ENCODE measurements around the gene GANC.
"Not testable (repeated sequence)": the region's sequence is repeated elsewhere in the genome, so short reads cannot be mapped to it uniquely, and the experiment has no call there.

Gene GANC

DNA sequence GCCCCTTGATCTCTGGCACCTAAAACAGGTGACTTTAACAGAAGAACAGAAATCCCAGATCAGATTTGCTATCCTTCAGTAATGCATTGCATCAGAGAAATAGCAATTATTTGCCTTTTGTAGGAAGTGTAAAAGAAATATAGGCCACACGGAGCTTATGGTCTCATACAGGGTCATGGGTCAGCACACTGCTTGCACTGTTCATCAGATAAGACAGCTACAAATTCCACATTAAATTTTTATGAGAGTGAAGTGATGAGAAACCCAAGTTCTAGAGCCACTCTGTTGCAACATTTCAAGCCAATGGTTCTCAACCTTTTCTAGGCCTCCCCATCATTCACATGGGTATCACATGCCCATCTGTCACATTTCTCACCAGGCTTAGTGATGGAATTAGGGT is 33.7 kb downstream of the GANC start:
- H3K9me3 Mint-ChIP-seq: peaks cover 12% of the 10 kb centered on the region
- H3K36me3 Mint-ChIP-seq (ENCODE audit: low read depth): peaks cover 49% of the 10 kb centered on the region
- H3K4me3 Mint-ChIP-seq: no peak overlapping the region
- H3K27ac Mint-ChIP-seq: no peak overlapping the region
- no peaks in the 10 kb centered on the region for H3K27me3 Mint-ChIP-seq
- no peak for DNase-seq
- H3K4me1 Mint-ChIP-seq (ENCODE audit: low read depth): no peaks in the 10 kb centered on the region

DNA sequence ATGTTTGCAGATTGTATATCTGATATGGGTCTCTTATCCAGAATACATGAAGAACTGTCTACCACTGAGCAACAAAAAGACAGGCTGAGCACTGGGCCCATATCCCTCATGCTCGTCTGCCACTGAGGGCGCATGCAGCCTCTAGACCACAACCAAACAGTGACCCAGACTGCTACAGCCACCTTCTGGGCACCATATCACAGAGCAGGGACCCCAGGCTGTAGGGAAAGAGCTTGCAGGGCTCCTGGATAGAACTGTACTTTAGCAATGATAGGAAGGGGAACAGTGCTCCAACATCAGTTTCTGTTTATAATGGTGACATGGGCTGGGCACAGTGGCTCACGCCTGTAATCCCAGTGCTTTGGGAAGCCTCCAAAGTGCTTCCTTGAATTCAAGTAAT is 40.5 kb downstream of the GANC start:
- H3K27ac Mint-ChIP-seq: no peak overlapping the region
- H3K4me3 Mint-ChIP-seq: no peak overlapping the region
- peaks cover 5% of the 10 kb centered on the region for H3K4me1 Mint-ChIP-seq (ENCODE audit: low read depth)
- no peak for DNase-seq
- H3K9me3 Mint-ChIP-seq: no peaks in the 10 kb centered on the region
- peaks cover 36% of the 10 kb centered on the region for H3K36me3 Mint-ChIP-seq (ENCODE audit: low read depth)
- no peaks in the 10 kb centered on the region for H3K27me3 Mint-ChIP-seq

DNA sequence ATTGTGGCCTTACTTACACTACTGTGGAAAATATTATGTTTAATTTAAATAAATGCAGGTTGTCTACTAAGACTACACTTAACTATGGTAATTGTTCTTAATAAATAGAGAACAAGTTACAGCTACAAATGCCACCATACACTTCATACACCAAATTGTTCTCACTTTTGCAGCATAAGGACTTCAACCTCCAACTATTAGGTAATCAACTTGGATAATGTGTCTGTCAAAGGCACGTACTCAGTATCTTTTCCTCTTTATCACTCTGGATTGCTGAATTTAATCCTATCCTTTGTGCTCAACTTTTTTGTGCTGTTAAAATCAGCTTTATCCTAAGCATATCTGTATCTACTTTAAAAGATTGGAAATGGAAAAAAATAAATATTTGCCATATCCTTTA is 41.8 kb downstream of the GANC start:
- no peaks in the 10 kb centered on the region for H3K27me3 Mint-ChIP-seq
- peaks cover 5% of the 10 kb centered on the region for H3K4me1 Mint-ChIP-seq (ENCODE audit: low read depth)
- no peaks in the 10 kb centered on the region for H3K9me3 Mint-ChIP-seq
- no peak for DNase-seq
- H3K4me3 Mint-ChIP-seq: no peak overlapping the region
- H3K27ac Mint-ChIP-seq: no peak overlapping the region
- H3K36me3 Mint-ChIP-seq (ENCODE audit: low read depth): peaks cover 29% of the 10 kb centered on the region

DNA sequence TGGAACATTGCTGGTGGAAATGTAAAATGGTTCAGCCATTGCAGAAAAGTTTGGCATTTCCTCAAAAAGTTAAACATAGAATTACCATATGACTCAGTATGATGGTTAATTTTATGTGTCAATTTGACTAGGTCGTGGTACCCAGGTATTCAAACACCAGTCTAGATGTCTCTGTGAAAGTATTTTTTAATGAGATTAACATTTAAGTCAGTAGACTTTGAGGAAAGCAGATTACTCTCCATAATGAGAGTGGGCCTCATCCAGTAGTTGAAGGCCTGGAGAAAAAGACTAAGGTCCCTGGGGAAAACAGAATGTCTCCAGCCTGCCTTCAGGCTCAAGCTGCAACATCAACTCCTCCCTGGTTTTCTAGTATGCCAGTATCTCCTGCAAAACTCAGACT is 42.5 kb downstream of the GANC start:
- Mint-ChIP-seq H3K27ac (no peak overlapping the region), H3K4me3 (no peak overlapping the region), H3K9me3 (no peaks in the 10 kb centered on the region), H3K4me1 (ENCODE audit: low read depth) (peaks cover 5% of the 10 kb centered on the region), H3K36me3 (ENCODE audit: low read depth) (peaks cover 23% of the 10 kb centered on the region), H3K27me3 (no peaks in the 10 kb centered on the region)
- no peak for DNase-seq

DNA sequence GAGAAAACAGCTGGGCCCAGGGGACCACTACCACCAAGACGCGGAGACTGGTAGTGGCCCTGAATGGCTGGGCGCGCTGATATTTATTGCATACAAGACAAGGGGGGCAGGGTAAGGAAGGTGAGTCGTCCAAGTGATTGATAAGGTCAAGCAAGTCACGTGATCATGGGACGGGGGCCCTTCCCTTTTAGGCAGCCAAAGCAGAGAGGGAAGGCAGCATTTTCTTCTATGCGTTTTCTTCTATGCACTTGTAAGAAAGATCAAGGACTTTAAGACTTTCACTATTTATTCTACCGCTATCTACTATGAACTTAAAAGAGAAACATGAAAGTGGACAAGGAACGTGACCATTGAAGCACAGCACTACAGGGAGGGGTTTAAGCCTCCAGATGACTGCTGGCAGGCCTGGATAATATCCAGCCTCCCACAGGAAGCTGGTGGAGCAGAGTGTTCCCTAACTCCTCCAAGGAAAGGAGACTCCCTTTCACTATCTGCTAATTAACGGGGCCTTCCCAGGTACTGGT is 43.3 kb downstream of the GANC start:
- not testable (repeated sequence) for H3K27me3 Mint-ChIP-seq; H3K9me3 Mint-ChIP-seq; DNase-seq; H3K27ac Mint-ChIP-seq; H3K4me1 Mint-ChIP-seq (ENCODE audit: low read depth); H3K4me3 Mint-ChIP-seq
- peaks cover 20% of the 10 kb centered on the region for H3K36me3 Mint-ChIP-seq (ENCODE audit: low read depth)

DNA sequence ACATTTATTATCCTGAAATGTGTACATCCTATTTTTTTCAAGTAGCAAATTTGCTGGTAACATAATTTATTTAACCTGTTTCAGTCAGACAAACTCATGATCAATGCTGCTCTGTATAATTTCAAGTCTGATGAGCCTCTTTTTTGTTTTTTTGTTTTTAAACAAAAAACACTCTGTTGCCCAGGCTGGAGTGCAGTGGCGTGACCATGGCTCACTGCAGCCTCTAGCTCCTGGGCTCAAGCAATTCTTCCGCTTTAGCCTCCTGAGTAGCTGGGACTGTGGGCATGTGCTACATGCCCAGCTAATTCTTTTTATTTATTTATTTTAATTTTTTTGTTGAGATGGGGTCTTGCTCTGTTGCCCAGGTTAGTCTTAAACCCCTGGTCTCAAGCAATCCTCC is 46.2 kb downstream of the GANC start:
- Mint-ChIP-seq H3K4me3 (no peak overlapping the region), H3K4me1 (ENCODE audit: low read depth) (peaks cover 5% of the 10 kb centered on the region), H3K36me3 (ENCODE audit: low read depth) (peaks cover 31% of the 10 kb centered on the region), H3K9me3 (no peaks in the 10 kb centered on the region), H3K27me3 (no peaks in the 10 kb centered on the region), H3K27ac (no peak overlapping the region)
- DNase-seq: no peak

DNA sequence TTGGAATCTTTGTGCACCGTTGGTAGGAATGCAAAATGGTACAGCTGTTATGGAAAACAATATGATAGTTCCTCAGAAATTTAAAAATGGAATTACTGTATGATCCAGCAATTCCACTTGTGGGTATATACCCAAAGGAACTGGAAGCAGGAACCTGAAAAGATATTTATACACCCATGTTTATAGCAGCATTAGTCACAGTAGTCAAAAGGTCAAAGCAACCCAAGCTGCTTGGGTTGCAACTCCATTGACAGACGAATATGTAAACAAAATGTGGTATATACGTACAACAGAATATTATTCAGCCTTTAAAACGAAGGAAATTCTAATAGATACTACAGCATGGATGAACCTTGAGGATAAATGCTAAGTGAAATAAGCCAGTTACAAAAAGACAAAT is 51.3 kb downstream of the GANC start:
- no peaks in the 10 kb centered on the region for H3K9me3 Mint-ChIP-seq
- H3K4me3 Mint-ChIP-seq: no peak overlapping the region
- no peak for DNase-seq
- H3K36me3 Mint-ChIP-seq (ENCODE audit: low read depth): peaks cover 68% of the 10 kb centered on the region
- H3K27ac Mint-ChIP-seq: no peak overlapping the region
- no peaks in the 10 kb centered on the region for H3K4me1 Mint-ChIP-seq (ENCODE audit: low read depth)
- H3K27me3 Mint-ChIP-seq: no peaks in the 10 kb centered on the region

DNA sequence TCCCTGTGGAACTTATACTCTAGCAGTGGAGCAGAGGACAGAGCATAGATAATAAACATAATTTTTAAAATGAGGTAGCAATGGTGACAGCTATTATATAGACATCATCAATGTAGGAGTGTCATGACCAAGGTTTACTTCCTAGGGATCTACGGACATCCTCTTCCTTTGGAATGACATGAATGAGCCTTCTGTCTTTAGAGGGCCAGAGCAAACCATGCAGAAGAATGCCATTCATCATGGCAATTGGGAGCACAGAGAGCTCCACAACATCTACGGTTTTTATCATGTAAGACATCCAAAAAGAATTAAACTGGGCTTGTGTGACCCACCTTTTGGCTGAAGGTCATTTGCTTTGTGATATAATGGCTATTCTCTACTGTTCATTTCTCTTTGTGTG is 56.2 kb downstream of the GANC start:
- Mint-ChIP-seq H3K27ac (no peak overlapping the region), H3K9me3 (no peaks in the 10 kb centered on the region), H3K4me1 (ENCODE audit: low read depth) (no peaks in the 10 kb centered on the region), H3K4me3 (no peak overlapping the region), H3K36me3 (ENCODE audit: low read depth) (peaks cover 56% of the 10 kb centered on the region), H3K27me3 (no peaks in the 10 kb centered on the region)
- DNase-seq: no peak

DNA sequence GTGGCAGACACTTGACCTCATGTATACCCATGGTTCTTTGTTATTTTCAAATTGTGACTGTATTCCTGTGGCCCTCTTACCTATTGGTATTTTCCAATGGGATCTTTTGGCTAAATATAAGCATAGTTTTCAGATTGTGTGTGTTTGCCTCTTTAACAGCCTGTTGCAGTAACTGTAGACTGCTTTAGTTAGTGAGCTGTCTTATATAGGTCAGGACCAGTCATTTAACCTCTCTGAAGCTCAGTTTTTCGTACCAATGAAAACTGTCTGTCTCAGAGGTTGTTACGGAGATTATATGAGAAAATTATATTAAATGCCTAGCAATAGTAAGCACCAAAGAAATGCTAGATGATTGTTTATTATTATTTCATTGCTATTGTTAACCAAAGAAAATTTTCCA is 57.0 kb downstream of the GANC start:
- no peak overlapping the region for H3K27ac Mint-ChIP-seq
- no peak overlapping the region for H3K4me3 Mint-ChIP-seq
- H3K36me3 Mint-ChIP-seq (ENCODE audit: low read depth): peaks cover 58% of the 10 kb centered on the region
- no peaks in the 10 kb centered on the region for H3K4me1 Mint-ChIP-seq (ENCODE audit: low read depth)
- H3K27me3 Mint-ChIP-seq: no peaks in the 10 kb centered on the region
- DNase-seq: no peak
- H3K9me3 Mint-ChIP-seq: peaks cover 4% of the 10 kb centered on the region

DNA sequence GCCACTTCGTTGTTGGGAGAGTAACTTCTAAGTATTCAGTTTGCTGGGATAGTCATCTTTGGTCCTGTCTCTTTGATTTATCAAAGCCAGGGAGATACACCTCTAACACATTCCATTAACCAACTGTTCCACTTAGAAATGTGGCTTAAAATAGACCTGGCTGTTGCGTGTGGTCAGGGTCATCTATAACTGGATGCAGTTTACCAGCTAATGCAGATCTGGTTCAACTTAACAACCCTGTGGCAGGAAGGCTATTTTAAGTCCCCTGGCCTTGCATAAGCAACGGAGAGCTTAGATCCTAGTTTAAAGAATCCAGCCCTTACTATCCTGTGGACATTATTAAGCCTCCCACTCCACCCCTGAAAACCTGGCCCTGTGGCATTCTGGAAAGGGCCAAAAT is 58.2 kb downstream of the GANC start:
- DNase-seq: no peak
- Mint-ChIP-seq H3K4me3 (no peak overlapping the region), H3K27me3 (no peaks in the 10 kb centered on the region)

DNA sequence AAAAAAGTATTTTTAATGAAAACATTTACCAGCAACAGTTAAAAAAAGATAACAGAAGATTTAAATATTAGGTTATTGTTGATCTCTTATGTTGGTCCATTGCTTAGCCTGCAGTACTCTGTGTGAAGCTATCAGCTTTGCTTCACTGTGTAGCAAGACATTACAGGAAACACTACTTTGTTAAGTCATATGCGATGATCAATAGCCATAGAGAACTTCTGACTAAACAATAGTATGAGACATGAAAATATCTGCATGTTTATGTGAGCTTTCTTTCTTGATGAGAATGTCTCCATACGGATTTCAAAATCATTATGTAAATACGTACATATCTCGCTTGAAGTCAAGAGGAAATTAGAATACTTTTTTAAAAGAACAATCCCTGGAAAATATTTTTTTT is 59.3 kb downstream of the GANC start:
- Mint-ChIP-seq H3K4me1 (ENCODE audit: low read depth) (no peaks in the 10 kb centered on the region), H3K4me3 (no peak overlapping the region), H3K9me3 (peaks cover 19% of the 10 kb centered on the region), H3K27ac (no peak overlapping the region), H3K36me3 (ENCODE audit: low read depth) (peaks cover 43% of the 10 kb centered on the region), H3K27me3 (no peaks in the 10 kb centered on the region)
- DNase-seq: no peak

More for the DNA sequence above, 58.2 kb downstream of the GANC start:
- Mint-ChIP-seq H3K27ac (no peak overlapping the region), H3K4me1 (ENCODE audit: low read depth) (no peaks in the 10 kb centered on the region), H3K36me3 (ENCODE audit: low read depth) (peaks cover 54% of the 10 kb centered on the region), H3K9me3 (peaks cover 11% of the 10 kb centered on the region)

DNA sequence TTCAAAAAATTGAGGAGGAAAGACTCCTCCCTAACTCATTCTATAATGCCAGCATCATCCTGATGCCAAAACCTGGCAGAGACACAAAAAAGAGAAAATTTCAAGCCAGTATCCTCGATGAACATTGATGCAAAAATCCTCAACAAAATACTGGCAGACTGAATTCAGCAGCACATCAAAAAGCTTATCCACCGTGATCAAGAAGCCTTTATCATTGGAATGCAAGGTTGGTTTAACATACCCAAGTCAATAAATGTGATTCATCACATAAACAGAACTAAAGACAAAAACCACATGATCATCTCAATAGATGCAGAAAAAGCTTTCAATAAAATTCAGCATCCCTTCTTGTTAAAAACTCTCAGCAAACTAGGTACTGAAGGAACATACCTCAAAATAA is 62.1 kb downstream of the GANC start:
- no peak overlapping the region for H3K4me3 Mint-ChIP-seq
- DNase-seq: no peak
- no peaks in the 10 kb centered on the region for H3K27me3 Mint-ChIP-seq
- peaks cover 19% of the 10 kb centered on the region for H3K9me3 Mint-ChIP-seq
- H3K27ac Mint-ChIP-seq: no peak overlapping the region
- H3K4me1 Mint-ChIP-seq (ENCODE audit: low read depth): no peaks in the 10 kb centered on the region
- H3K36me3 Mint-ChIP-seq (ENCODE audit: low read depth): peaks cover 34% of the 10 kb centered on the region

DNA sequence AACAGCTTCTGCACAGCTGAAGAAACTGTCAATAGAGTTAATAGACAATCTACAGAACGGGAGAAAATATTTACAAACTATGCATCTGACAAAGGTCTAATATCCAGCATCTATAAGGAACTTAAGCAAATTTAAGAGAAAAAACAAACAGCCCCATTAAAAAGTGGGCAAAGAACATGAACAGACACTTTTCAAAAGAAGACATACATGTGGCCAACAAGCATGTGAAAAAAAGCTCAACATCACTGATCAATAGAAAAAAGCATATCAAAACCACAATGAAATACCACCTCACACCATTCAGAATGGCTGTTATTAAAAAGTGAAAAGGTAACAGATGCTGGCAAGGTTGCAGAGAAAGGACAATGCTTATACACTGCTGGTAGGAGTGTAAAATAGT is 63.6 kb downstream of the GANC start:
- DNase-seq; H3K4me1 Mint-ChIP-seq (ENCODE audit: low read depth); H3K27ac Mint-ChIP-seq; H3K27me3 Mint-ChIP-seq; H3K4me3 Mint-ChIP-seq: not testable (repeated sequence)
- Mint-ChIP-seq H3K36me3 (ENCODE audit: low read depth) (peaks cover 26% of the 10 kb centered on the region), H3K9me3 (peaks cover 19% of the 10 kb centered on the region)

DNA sequence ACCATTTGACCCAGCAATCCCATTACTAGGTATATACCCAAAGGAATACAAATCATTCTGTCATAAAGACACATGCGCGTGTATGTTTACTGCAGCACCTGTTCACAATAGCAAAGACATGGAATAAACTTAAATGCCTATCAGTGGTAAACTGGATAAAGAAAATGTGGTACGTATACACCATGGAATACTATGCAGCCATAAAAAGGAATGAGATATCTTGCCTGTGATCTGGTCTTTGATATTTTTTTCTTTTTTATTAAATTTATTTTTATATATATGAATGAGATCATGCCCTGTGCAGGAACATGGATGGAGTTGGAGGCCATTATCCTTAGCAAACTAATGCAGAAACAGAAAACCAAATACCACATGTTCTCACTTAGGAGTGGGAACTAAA is 64.1 kb downstream of the GANC start:
- DNase-seq: not testable (repeated sequence)

DNA sequence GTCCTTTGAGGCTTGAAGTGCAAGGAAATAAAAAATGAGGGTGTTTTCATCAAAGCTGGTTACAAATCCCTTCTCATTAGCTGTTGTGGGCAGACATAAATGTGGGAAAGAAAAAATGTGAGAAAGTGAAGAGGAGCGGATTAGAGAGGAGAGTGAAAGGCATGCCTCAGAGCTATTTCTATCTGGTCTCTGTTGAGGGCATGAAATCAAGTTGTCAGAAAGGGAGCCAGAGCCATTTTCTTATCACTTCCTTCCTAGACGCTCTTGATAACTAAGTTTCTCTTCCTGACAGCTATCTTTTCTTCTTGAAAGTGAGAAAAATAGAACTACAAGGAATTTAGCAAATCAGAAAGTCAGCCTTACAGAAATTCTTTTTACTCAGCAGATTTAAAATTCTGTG is 65.5 kb downstream of the GANC start:
- Mint-ChIP-seq H3K27ac (no peak overlapping the region), H3K9me3 (peaks cover 19% of the 10 kb centered on the region), H3K4me1 (ENCODE audit: low read depth) (no peaks in the 10 kb centered on the region), H3K27me3 (no peaks in the 10 kb centered on the region), H3K4me3 (no peak overlapping the region), H3K36me3 (ENCODE audit: low read depth) (peaks cover 29% of the 10 kb centered on the region)
- no peak for DNase-seq

More for the DNA sequence above, 64.1 kb downstream of the GANC start:
- H3K4me3 Mint-ChIP-seq; H3K27me3 Mint-ChIP-seq; H3K4me1 Mint-ChIP-seq (ENCODE audit: low read depth); H3K27ac Mint-ChIP-seq: not testable (repeated sequence)
- Mint-ChIP-seq H3K36me3 (ENCODE audit: low read depth) (peaks cover 26% of the 10 kb centered on the region), H3K9me3 (peaks cover 19% of the 10 kb centered on the region)

DNA sequence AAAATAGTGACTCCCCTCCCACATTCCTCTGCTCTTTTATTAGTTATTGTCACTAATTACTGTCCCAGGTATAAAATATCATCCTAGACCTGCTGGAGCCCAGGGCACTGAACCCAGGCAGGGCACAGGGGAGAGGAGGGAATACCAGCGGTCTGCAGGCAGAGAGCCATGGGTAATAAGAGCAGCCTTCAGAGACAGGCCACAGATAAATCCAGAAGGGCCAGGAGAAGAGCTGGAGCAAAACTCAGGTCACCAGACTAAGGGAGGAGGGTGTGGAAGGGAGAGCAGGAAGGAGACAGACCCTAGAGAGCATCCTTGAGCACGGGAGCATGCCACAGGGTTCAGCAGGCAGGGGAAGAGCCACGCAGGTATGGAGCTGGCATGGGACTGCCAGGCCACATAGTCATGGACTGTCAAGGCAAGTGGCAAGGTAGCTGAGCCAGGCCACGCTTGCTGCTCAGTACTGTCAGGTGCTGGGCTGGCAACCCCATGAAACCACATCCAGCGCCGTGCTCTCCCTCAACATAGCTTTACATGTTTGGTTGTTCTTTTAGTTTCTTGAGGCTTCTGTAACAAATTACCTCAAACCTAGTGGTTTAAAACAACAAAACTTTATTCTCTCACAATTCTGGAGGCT is 70.7 kb downstream of the GANC start:
- no peaks in the 10 kb centered on the region for H3K27me3 Mint-ChIP-seq
- H3K27ac Mint-ChIP-seq: no peak overlapping the region
- no peaks in the 10 kb centered on the region for H3K9me3 Mint-ChIP-seq

More for the DNA sequence above, 70.7 kb downstream of the GANC start:
- no peak for DNase-seq
- Mint-ChIP-seq H3K4me1 (ENCODE audit: low read depth) (no peaks in the 10 kb centered on the region), H3K4me3 (no peak overlapping the region), H3K36me3 (ENCODE audit: low read depth) (peaks cover 43% of the 10 kb centered on the region)
